GM21786 (cell line): ENCODE data around the gene DCUN1D1.

Source experiments
- ATAC-seq: cut with Tn5 transposase; IDR thresholded peaks from one replicate; pipeline ENCODE4 v1.9.1; 2021; ENCODE audit not compliant: unreplicated experiment

DCUN1D1 gene

GRCh38 chr3:182980204-182981037 is at the start of gene DCUN1D1:
Gene DCUN1D1 (minus strand): TSS chr3:182980538. CDS start chr3:182980489, 49 bp downstream.
- ATAC-seq, result peak; percentile 83

GRCh38 chr3:183028416-183028815 is 48.1 kb upstream of the DCUN1D1 start:
- ATAC-seq, result no peak

GRCh38 chr3:183027276-183027675 is 46.9 kb upstream of the DCUN1D1 start:
- no peak for ATAC-seq

- ATAC-seq, result no peak
These were observed 42.7 kb upstream of the DCUN1D1 start for GRCh38 chr3:183022936-183023516.

GRCh38 chr3:183018421-183019192 is 38.3 kb upstream of the DCUN1D1 start:
- ATAC-seq, result no peak

GRCh38 chr3:183015185-183015584 is 34.8 kb upstream of the DCUN1D1 start:
- no peak for ATAC-seq

GRCh38 chr3:183013856-183014255 is 33.5 kb upstream of the DCUN1D1 start:
- ATAC-seq, result no peak

- ATAC-seq, result no peak
These were observed 32.7 kb upstream of the DCUN1D1 start for GRCh38 chr3:183013074-183013473.

DNA sequence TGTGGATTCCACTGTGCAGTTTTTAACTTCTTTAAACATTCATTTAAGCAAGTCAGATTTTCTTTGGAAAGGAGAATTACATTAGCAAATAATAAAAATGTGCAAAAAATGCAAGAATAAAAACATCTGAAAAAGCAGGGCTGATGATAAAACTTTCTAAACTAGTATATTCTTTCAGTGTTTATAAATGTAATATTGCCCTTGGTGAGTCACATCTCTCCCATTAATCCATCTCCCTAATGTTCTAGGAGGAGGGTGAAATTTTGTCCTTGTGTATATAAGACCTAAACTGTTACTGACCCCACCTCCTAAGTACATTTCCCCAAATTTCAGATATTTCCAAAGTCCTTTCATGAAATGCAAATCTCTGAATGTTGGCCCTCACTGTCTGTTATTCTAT is 28.5 kb upstream of the DCUN1D1 start:
- ATAC-seq, result no peak

DNA sequence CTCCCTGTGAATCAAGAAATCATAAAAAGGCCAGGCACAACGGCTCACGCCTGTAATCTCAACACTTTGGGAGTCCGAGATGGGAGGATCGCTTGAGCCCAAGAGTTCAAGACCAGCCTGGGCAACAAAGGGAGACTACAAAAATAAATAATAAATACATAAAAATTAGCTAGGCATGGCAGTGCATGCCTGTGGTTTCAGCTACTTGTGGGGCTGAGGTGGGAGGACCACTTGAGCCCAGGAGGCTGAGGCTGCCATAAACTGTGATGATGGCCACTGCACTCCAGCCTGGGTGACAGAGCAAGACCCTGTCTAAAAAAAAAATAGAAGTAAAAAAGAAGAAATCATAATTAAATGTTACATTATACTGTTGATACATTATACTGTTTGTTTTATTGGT is 28.0 kb upstream of the DCUN1D1 start:
- ATAC-seq, result no peak

DNA sequence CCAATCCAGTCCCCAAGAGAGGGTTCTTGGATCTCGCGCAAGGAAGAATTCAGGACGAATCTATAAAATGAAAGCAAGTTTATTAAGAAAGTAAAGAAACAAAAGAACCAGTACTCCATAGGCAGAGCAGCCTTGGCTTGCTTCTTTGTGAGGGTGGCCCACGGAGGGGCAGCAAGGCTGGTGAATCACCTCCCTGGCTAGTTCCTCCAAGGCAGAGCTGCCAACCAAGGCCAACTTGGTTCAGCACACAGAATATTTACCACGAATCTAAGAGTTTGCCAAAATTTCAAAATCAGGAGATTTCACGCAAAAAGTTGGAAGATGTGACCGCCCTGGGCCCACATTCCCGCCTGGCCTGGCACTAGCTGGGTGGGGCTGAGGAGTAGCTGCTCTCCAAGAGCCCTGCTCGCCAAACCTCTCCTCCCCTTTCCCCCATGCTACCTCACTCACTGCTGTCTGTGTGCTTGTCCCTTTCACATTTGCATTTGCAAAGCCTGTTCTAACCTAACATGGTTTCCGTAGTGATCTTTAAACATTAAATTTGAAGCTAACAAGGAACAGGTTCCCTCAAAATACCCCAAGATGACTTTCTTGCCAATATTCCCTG is 26.2 kb upstream of the DCUN1D1 start:
- no peak for ATAC-seq

DNA sequence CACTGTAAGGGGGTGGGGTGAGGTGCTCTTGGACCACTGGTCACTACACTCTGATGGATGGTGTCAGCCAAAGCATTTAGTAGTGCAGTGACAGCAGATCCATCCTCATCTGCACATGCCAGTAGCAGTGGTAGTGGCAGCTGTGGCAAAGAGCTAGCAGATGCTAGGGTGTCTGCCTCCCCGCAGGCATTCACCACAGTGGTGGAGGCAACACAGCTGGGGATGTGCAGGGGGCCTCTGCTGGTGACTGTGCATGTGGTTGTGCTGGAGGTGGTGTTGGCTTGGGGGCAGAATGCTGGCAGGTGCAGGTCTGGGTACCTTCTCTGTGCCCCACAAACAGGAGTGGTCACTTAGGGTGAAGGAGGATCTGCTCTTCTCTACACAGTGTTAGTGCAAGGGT is 19.4 kb upstream of the DCUN1D1 start:
- no peak for ATAC-seq

DNA sequence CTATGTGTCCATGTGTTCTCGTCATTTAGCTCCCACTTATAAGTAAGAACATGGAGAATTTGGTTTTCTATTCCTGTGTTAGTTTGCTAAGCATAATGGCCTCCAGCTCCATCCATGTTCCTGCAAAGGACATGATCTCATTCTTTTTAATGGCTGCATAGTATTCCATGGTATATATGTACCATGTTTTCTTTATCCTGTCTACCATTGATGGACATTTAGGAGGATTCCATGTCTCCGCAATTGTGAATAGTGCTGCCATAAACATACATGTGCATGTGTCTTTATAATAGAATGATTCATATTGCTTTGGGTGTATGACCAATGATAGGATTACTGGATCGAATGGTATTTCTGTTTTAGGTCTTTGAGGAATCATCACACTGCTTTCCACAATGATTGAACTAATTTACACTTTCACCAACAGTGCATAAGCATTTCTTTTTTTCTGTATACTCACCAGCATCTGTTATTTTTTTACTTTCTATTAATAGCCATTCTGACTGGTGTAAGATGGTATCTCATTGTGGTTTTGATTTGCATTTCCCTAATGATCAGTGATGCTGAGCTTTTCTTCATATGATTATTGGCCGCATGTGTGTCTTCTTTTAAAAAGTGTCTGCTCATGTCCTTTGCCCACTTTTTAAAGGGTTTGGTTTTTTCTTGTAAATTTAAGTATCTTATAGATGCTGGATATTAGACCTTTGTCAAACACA is 13.3 kb upstream of the DCUN1D1 start:
- ATAC-seq, result peak; percentile 45

DNA sequence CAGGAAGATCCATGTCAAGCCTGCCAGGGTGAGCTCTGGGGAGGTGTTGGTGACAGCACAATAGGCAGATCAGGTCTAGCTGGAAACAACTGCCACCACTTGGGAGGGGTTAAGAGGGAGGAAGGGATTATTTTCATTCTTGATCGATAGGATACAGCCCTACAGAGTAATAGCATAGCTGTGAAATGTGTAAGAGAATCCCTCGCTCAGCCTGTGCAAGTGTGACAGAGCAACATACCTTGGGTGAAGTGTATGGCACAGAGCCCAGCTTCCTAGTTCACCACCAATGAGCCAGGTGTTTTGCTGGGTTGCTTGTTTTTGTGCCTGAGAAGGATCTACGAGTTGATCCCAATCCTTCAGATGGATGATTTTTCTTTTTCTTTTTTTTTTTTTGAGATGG is 9.2 kb upstream of the DCUN1D1 start:
- ATAC-seq, result no peak

DNA sequence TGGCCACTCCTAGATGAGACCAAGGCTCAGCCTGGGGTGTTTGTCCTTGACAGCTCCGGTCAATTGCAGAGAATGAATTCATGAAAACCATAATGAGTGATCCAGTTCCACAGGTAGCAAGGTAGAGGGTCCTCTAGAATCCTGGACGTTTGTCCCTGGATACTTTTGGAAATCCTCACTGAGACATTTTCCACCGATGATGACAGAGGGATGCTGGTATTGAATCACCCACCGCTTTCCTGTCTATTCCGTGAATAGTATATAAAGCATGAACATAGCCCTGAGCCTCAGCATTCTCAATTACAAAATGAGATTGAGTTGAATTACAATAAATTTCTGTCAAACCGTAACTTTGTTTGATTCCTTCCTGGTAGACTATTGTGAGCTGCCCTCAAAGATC is 5.7 kb upstream of the DCUN1D1 start:
- ATAC-seq, result no peak

GRCh38 chr3:182983876-182984275 is 3.5 kb upstream of the DCUN1D1 start:
- ATAC-seq, result no peak

DNA sequence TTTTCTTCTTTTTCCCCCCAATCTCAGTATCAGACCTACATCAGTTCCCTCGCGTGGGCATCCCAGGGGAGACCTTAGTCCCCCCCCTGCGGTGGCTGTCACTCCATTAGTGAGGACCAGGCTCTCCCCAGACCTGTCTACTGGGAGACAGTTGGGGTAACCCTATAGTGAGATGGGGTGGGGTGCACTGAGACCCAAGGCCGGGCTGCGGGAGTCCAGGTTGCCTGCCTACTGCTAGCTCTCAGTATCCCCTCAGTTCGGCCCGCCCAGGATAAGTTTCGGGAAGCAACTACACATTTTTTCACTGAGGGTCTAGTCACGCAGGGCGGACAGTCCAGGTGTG is 671 bp upstream of the DCUN1D1 start:
- no peak for ATAC-seq

DNA sequence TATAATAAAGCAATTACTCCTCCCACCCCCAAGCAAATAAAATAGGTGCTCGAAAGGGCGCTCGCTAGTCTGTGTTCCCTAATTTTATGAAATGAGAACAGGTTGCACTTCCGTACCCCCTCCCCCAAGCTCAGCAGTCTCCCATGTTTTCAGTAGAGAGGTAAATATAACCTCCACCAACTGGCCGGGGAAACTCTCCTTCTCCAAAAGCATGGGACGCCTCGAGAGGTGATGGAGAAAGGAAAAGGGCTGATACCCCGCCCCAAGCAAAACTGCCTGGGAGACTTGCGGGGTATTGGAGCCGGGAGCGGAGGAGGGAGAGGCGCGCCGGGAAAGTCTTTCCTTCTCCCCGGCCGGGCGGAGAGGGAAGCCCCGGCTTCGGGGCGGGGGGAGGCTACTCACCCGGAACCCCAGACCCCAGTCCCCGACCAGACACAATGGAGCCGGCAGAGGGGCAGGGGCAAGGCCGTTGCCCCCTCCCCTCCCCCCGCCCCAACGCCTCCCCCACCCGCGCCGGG is 605 bp downstream of the DCUN1D1 start:
- ATAC-seq, result peak; percentile 13

DNA sequence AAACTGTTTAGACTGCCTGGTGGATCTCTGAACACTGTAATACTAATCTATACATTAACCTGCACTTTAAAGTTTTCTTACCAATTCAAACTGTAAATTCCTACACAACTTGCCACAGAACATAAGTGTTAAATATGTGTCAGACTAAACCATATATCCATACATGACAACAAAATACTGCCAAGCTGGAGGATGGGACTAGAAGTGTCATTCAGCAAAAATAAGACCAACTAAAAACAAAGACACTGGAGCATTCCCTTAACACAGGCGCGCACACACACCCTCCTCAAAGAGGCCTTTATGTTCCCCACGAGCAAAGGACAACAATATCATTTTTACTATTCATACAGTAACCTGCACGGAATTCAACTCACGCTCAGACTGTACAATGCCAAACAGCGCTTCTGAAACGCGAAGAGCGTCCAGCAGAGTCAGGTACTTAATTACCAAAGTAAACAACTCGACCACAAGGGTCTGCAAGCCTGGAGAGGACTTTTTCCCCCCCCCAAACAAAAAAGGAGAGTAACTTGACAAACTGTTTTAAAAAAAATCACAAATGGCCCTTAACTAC is 1.1 kb downstream of the DCUN1D1 start:
- no peak for ATAC-seq

- ATAC-seq, result no peak
These were observed 2.0 kb downstream of the DCUN1D1 start for GRCh38 chr3:182978387-182978786.
